Prostate gland (tissue), 2 donors: ENCODE measurements around the gene SLC25A33. TPM values are rescaled to one million over a fixed set of nuclear protein-coding genes. Genes with fewer than 3 reads are reported as not detected.
A peak's percentile ranks its signal among the peaks of the same experiment; 100 is the strongest.

Experiments
- DNase-seq: peaks from one replicate; pipeline ENCODE4 v3.0.0-alpha.2; 2019; ENCODE audit warnings: low spot score
- H3K27ac ChIP-seq, 2 donors: fragments of 200-600 bp; sonication (generic); 2 replicates each; pipeline ENCODE4 v1.5.1; 2017 to 2019
- H3K27me3 ChIP-seq: fragments of 200-600 bp; sonication (generic); replicated peaks from 2 replicates; pipeline ENCODE4 v1.5.1; 2019; ENCODE audit not compliant: insufficient read depth
- H3K36me3 ChIP-seq, 2 donors: fragments of 200-600 bp; sonication (generic); 1 replicate in 1 of 2; 2 replicates in 1 of 2; pipeline versions ENCODE4 v1.5.1 to v1.8.1; 2017 to 2019
- H3K4me1 ChIP-seq: fragments of 200-600 bp; sonication (generic); replicated peaks from 2 replicates; pipeline ENCODE4 v1.5.1; 2019
- H3K4me3 ChIP-seq, 2 donors: fragments of 200-600 bp; sonication (generic); 2 replicates each; pipeline ENCODE4 v1.5.1; 2017 to 2019
- H3K9me3 ChIP-seq: fragments of 200-600 bp; sonication (generic); 2 replicates; pipeline ENCODE4 v1.5.1; 2017
- POLR2A ChIP-seq: fragments of 450-650 bp; IDR thresholded peaks from one replicate; pipeline ENCODE4 v1.6.1; 2016; ENCODE audit warnings: antibody characterized with exemption, mild to moderate bottlenecking
- POLR2AphosphoS5 ChIP-seq: sonication (generic); formaldehyde crosslinking; IDR thresholded peaks from one replicate; pipeline ENCODE4 v1.6.1; 2017; ENCODE audit warnings: antibody characterized with exemption
- WGBS: methylation state at CpG from one replicate; pipeline ENCODE4 v1.1.5; 2018; 5-methylcytosine and 5-hydroxymethylcytosine counted together
- intact Hi-C: fragments of 100-400 bp; cut with DNase I; formaldehyde crosslinking; loops from one replicate; pipeline ENCODE4 v1.14.2; 2022
- total RNA-seq, 2 donors: library from RNA; depleted of rRNA; stranded (reverse); fragments of >200 nt; gene quantifications; one replicate each; pipeline ENCODE4 v1.1.0, GENCODE V29; 2016
- TF ChIP-seq, protein P1 (sequence below), 4 experiments: fragments of 200-600 bp in 2 of 4; fragments of 450-650 bp in 2 of 4; sonication (generic) in 2 of 4; IDR thresholded peaks; 1 replicate in 3 of 4; 2 replicates in 1 of 4; pipeline ENCODE4 v1.5.1; 2016 to 2019; ENCODE audit warnings: antibody characterized with exemption in 4 of 4, mild to moderate bottlenecking in 2 of 4, moderate library complexity in 2 of 4

Gene SLC25A33
- total RNA-seq, 2 donors from 2014 or later: 10.7 to 11.9 TPM

DNA sequence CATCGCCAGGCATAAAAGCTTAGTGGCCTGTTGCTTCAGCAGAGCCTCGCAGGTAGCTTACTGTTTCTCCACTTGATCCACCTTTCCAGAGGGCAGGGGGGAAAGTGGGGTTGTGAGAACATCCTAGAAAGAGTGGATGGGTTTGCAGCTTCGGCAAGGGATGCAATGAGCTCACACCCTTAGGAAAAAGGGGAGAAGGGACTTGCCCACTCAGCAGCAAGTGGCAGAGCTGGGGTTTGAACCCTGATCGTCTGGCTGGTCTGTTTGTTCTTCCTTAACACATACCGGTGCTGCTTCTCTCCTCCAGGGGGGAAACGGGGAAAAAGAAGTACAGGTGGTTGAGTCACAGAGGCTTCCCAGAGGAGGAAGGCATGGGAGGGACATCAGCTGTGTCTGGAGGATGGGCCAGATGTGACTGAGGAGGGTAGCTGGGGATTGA, 50.5 kb downstream of the SLC25A33 start:
- no peaks in the 10 kb centered on the region for H3K27me3 ChIP-seq
- peak overlapping the region; percentile 45 to 48 for H3K27ac ChIP-seq
- intact Hi-C loops: no loop called here
- no peaks in the 10 kb centered on the region for H3K9me3 ChIP-seq
- no peak for DNase-seq
- peak overlapping the region; percentile 62 to 68 for H3K4me3 ChIP-seq
- H3K4me1 ChIP-seq: peaks cover 4% of the 10 kb centered on the region
- WGBS: 17% methylated on average over 6 of the region's 6 CpGs
- TF ChIP-seq, protein P1, sequence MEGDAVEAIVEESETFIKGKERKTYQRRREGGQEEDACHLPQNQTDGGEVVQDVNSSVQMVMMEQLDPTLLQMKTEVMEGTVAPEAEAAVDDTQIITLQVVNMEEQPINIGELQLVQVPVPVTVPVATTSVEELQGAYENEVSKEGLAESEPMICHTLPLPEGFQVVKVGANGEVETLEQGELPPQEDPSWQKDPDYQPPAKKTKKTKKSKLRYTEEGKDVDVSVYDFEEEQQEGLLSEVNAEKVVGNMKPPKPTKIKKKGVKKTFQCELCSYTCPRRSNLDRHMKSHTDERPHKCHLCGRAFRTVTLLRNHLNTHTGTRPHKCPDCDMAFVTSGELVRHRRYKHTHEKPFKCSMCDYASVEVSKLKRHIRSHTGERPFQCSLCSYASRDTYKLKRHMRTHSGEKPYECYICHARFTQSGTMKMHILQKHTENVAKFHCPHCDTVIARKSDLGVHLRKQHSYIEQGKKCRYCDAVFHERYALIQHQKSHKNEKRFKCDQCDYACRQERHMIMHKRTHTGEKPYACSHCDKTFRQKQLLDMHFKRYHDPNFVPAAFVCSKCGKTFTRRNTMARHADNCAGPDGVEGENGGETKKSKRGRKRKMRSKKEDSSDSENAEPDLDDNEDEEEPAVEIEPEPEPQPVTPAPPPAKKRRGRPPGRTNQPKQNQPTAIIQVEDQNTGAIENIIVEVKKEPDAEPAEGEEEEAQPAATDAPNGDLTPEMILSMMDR (IDR thresholded peaks at IDR 0.05): no peak
- TF ChIP-seq POLR2A (no peak), POLR2AphosphoS5 (no peak)
- H3K36me3 ChIP-seq: no peaks in the 10 kb centered on the region

- no peaks in the 10 kb centered on the region for H3K27me3 ChIP-seq
- no peak for DNase-seq
- TF ChIP-seq, protein P1 (IDR thresholded peaks at IDR 0.05): no peak
- TF ChIP-seq POLR2AphosphoS5 (no peak), POLR2A (no peak)
- H3K4me3 ChIP-seq: no peak overlapping the region
- H3K27ac ChIP-seq: no peak overlapping the region
- 49% methylated on average over 7 of the region's 7 CpGs for WGBS
- peaks cover 4% of the 10 kb centered on the region for H3K4me1 ChIP-seq
- no peaks in the 10 kb centered on the region for H3K9me3 ChIP-seq
- H3K36me3 ChIP-seq: no peaks in the 10 kb centered on the region
- intact Hi-C loops: no loop called here
Observed at GRCh38 chr1:9590201-9590600, 50.9 kb downstream of the SLC25A33 start.

DNA sequence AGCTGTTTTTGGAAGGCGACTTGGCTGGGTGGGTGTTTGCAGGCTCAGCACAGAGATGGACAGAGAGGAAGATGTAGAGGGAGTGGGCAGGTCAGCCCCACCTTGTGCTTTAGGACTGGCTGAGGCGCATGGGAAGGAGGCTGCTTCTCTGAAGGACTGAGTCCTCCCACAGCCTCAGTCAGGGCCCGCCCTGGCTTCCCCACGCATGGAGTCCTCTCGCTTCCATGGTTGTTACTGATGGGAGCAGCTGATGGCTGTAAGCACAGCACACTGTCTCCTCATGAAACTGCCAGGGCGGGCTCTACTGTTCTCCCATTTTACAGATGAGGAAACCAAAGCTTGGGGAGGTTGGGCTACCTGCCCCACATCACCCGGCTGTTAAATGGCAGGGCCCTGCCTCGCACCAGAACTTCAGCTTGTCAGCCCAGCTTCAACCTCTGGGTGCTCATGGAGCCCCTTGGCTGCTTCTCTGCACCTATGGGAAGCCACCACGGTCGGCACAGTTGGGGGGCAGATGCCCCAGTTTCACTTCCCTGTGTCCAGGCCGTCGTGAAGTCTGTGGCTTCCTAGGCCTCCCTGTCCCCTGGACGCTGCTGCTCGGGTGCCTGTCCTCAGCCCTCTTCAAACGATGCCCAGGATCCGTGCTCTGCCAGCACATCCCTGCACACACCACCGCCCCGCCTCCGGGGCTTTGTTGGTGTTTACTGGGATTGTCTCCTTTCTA, 51.8 kb downstream of the SLC25A33 start:
- peaks cover 4% of the 10 kb centered on the region for H3K4me1 ChIP-seq
- 87% methylated on average over 19 of the region's 19 CpGs for WGBS
- DNase-seq: no peak

GRCh38 chr1:9591669-9592509, 52.6 kb downstream of the SLC25A33 start:
- H3K4me3 ChIP-seq: no peak overlapping the region
- no peaks in the 10 kb centered on the region for H3K36me3 ChIP-seq
- DNase-seq: no peak
- H3K27me3 ChIP-seq: no peaks in the 10 kb centered on the region
- WGBS: 76% methylated on average over 22 of the region's 22 CpGs
- peaks cover 4% of the 10 kb centered on the region for H3K4me1 ChIP-seq
- no peaks in the 10 kb centered on the region for H3K9me3 ChIP-seq
- TF ChIP-seq POLR2A (no peak), POLR2AphosphoS5 (no peak)
- TF ChIP-seq, protein P1 (IDR thresholded peaks at IDR 0.05): no peak
- no peak overlapping the region for H3K27ac ChIP-seq
- intact Hi-C loops: no loop called here

More for the DNA sequence above, 51.8 kb downstream of the SLC25A33 start:
- TF ChIP-seq POLR2A (no peak), POLR2AphosphoS5 (no peak)
- TF ChIP-seq, protein P1 (IDR thresholded peaks at IDR 0.05): no peak
- no peaks in the 10 kb centered on the region for H3K27me3 ChIP-seq
- no peak overlapping the region for H3K27ac ChIP-seq
- H3K4me3 ChIP-seq: no peak overlapping the region
- no peaks in the 10 kb centered on the region for H3K9me3 ChIP-seq
- H3K36me3 ChIP-seq: no peaks in the 10 kb centered on the region
- intact Hi-C loops: no loop called here
